Ishikawa (cell line): ENCODE data around the gene OR6J1.

Experiments
- CEBPB ChIP-seq: IDR thresholded peaks from 2 replicates; pipeline ENCODE4 v1.6.1; 2012
- CREB1 ChIP-seq: IDR thresholded peaks from 2 replicates; pipeline ENCODE4 v1.6.1; 2012; ENCODE audit warnings: low read depth
- EGR1 ChIP-seq: IDR thresholded peaks from 2 replicates; pipeline ENCODE4 v1.6.1; 2012
- EP300 ChIP-seq: IDR thresholded peaks from 2 replicates; pipeline ENCODE4 v1.6.1; 2012; ENCODE audit warnings: borderline replicate concordance
- FOXM1 ChIP-seq: IDR thresholded peaks from 2 replicates; pipeline ENCODE4 v1.6.1; 2012; ENCODE audit warnings: low read depth, borderline replicate concordance
- MAX ChIP-seq: IDR thresholded peaks from 2 replicates; pipeline ENCODE4 v1.6.1; 2012
- NFIC ChIP-seq: IDR thresholded peaks from 2 replicates; pipeline ENCODE4 v1.6.1; 2012
- RAD21 ChIP-seq: IDR thresholded peaks from 2 replicates; pipeline ENCODE4 v1.6.1; 2012; ENCODE audit warnings: low read depth
- REST ChIP-seq: IDR thresholded peaks from 2 replicates; pipeline ENCODE4 v1.6.1; 2012; ENCODE audit warnings: low read depth, mild to moderate bottlenecking
- TAF1 ChIP-seq: IDR thresholded peaks from 2 replicates; pipeline ENCODE4 v1.6.1; 2012; ENCODE audit warnings: low read depth, mild to moderate bottlenecking
- TCF12 ChIP-seq: IDR thresholded peaks from 2 replicates; pipeline ENCODE4 v1.6.1; 2012; ENCODE audit warnings: low read depth
- TEAD4 ChIP-seq: IDR thresholded peaks from 2 replicates; pipeline ENCODE4 v1.6.1; 2012
- USF1 ChIP-seq: IDR thresholded peaks from 2 replicates; pipeline ENCODE4 v1.6.1; 2012
- YY1 ChIP-seq: IDR thresholded peaks from 2 replicates; pipeline ENCODE4 v1.6.1; 2012; ENCODE audit warnings: low read depth
- ZBTB7A ChIP-seq: IDR thresholded peaks from 2 replicates; pipeline ENCODE4 v1.6.1; 2012; ENCODE audit warnings: low read depth

The OR6J1 gene

DNA sequence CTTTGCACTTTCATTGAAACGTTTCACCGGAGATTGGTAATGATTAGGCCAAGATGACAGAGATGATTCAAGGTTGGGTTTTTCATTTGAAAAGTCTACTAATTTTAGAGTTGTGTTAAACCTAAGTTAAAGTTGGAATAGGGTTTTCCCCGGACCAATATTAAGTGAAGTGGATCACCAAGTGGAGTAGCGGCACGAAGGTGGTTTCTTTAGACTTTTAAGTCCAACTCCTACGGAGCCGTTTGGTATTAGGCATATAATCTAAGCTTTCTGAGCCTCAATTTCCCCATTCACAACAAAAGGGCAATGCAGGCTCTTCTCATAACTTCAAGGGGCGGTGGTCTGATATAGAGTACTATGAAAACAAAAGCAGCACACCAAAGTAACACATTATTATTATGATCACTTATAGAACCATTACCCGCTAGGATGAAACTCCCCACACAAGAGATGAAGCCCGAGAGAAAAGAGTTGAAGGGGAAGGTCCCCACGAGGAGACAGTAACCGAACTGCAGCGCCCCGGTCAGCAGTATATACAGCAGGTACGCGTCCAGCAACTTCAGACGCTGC lies 55.5 kb downstream of the OR6J1 start:
- TF ChIP-seq REST (no peak), USF1 (no peak), EGR1 (no peak), EP300 (no peak), CREB1 (no peak), NFIC (no peak), YY1 (no peak), TCF12 (no peak), TEAD4 (no peak), FOXM1 (no peak), CEBPB (no peak), RAD21 (no peak), TAF1 (no peak), MAX (no peak), ZBTB7A (no peak)

GRCh38 chr14:22587247-22587646 lies 56.9 kb downstream of the OR6J1 start:
- TF ChIP-seq TCF12 (no peak), CEBPB (no peak), EP300 (no peak), TEAD4 (no peak), USF1 (no peak), REST (no peak), FOXM1 (no peak), YY1 (no peak), RAD21 (no peak)

- TF ChIP-seq EP300, result no peak
- TF ChIP-seq CEBPB, result no peak
Measured at GRCh38 chr14:22583994-22584393, 60.2 kb downstream of the OR6J1 start.
